Calu3 (cell line): Measurements from ENCODE around the gene TMEM37. TPM values are rescaled to one million over a fixed set of nuclear protein-coding genes. Genes with fewer than 3 reads are reported as not detected.

Experiments used
- BruUV-seq: library from RNA; stranded (reverse); fragments of 400-500 nt; replicated peaks from 2 replicates; lab custom pipeline; 2021; lab: Mats Ljungman, UMichigan
- CTCF ChIA-PET: fragments of 300-600 bp; sonication (Branson Sonifier 250); formaldehyde crosslinking; loops from one replicate; lab custom pipeline; 2022; ENCODE audit warnings: antibody characterized with exemption; lab: Charles Lee
- DNase-seq: peaks from one replicate; pipeline ENCODE4 v3.0.0; 2022
- H3K27ac Mint-ChIP-seq: one replicate; pipeline ENCODE4 v1.8.0; 2022; ENCODE audit warnings: mixed read lengths; ENCODE audit not compliant: unreplicated experiment
- H3K27me3 Mint-ChIP-seq: one replicate; pipeline ENCODE4 v1.8.0; 2022; ENCODE audit warnings: mixed read lengths; ENCODE audit not compliant: unreplicated experiment
- H3K36me3 Mint-ChIP-seq: one replicate; pipeline ENCODE4 v1.8.0; 2022; ENCODE audit warnings: mild to moderate bottlenecking, moderate library complexity, mixed read lengths; ENCODE audit not compliant: insufficient read depth, unreplicated experiment
- H3K4me1 Mint-ChIP-seq: one replicate; pipeline ENCODE4 v1.8.0; 2022; ENCODE audit warnings: mild to moderate bottlenecking, low read depth, mixed read lengths; ENCODE audit not compliant: unreplicated experiment
- H3K4me3 Mint-ChIP-seq: one replicate; pipeline ENCODE4 v1.8.0; 2022; ENCODE audit warnings: mild to moderate bottlenecking, low read depth, moderate library complexity, mixed read lengths; ENCODE audit not compliant: unreplicated experiment
- H3K9me3 Mint-ChIP-seq: one replicate; pipeline ENCODE4 v1.8.0; 2022; ENCODE audit warnings: low read depth, mixed read lengths; ENCODE audit not compliant: unreplicated experiment
- CTCF ChIP-seq: fragments of 200-600 bp; IDR thresholded peaks from one replicate; pipeline ENCODE4 v1.8.0; 2022; ENCODE audit warnings: antibody characterized with exemption; ENCODE audit not compliant: unreplicated experiment
- intact Hi-C: fragments of 100-400 bp; cut with micrococcal nuclease; formaldehyde crosslinking; loops from one replicate; pipeline ENCODE4 v1.10.0; 2022; ENCODE audit not compliant: unreplicated experiment
- total RNA-seq: library from RNA; stranded (reverse); gene quantifications from 2 replicates; pipeline ENCODE4 v1.2.3, GENCODE V29; 2022

The TMEM37 gene
- total RNA-seq, 1 experiment from 2014 or later, result 0.76 TPM

GRCh38 chr2:119466373-119466772, 34.7 kb downstream of the TMEM37 start:
- no TSS peak for BruUV-seq
- H3K27me3 Mint-ChIP-seq, result no peaks in the 10 kb centered on the region
- no peak for DNase-seq
- no peak overlapping the region for H3K27ac Mint-ChIP-seq
- H3K36me3 Mint-ChIP-seq, result no peaks in the 10 kb centered on the region
- no peak for TF ChIP-seq CTCF
- no peak overlapping the region for H3K4me3 Mint-ChIP-seq
- CTCF ChIA-PET, result no interaction called here
- no peaks in the 10 kb centered on the region for H3K4me1 Mint-ChIP-seq
- intact Hi-C loops, result no loop called here
- no peaks in the 10 kb centered on the region for H3K9me3 Mint-ChIP-seq

GRCh38 chr2:119468154-119468955, 36.7 kb downstream of the TMEM37 start:
- Mint-ChIP-seq H3K27me3 (no peaks in the 10 kb centered on the region), H3K9me3 (no peaks in the 10 kb centered on the region), H3K4me3 (no peak overlapping the region), H3K27ac (no peak overlapping the region), H3K36me3 (no peaks in the 10 kb centered on the region), H3K4me1 (no peaks in the 10 kb centered on the region)
- DNase-seq, result no peak
- CTCF ChIA-PET, result no interaction called here
- TF ChIP-seq CTCF, result no peak
- BruUV-seq, result no TSS peak
- intact Hi-C loops, result no loop called here

GRCh38 chr2:119469131-119469530, 37.5 kb downstream of the TMEM37 start:
- BruUV-seq, result no TSS peak
- Mint-ChIP-seq H3K36me3 (no peaks in the 10 kb centered on the region), H3K4me3 (no peak overlapping the region), H3K27ac (no peak overlapping the region), H3K4me1 (no peaks in the 10 kb centered on the region), H3K27me3 (no peaks in the 10 kb centered on the region), H3K9me3 (no peaks in the 10 kb centered on the region)
- TF ChIP-seq CTCF, result no peak
- no peak for DNase-seq
- CTCF ChIA-PET, result interaction anchor here (0.8 kb wide), 1 partner anchor 14 kb away, joined by 3 read pairs; no protein-coding TSS in a partner anchor
- intact Hi-C loops, result no loop called here

GRCh38 chr2:119469661-119470297, 38.1 kb downstream of the TMEM37 start:
- BruUV-seq, result no TSS peak
- Mint-ChIP-seq H3K4me1 (no peaks in the 10 kb centered on the region), H3K27ac (no peak overlapping the region), H3K27me3 (no peaks in the 10 kb centered on the region), H3K4me3 (no peak overlapping the region), H3K36me3 (no peaks in the 10 kb centered on the region), H3K9me3 (no peaks in the 10 kb centered on the region)
- no peak for TF ChIP-seq CTCF
- DNase-seq, result no peak
- CTCF ChIA-PET, result interaction anchor here (0.8 kb wide), 2 partner anchors 13 to 890 kb away, joined by 3 to 4 read pairs; no protein-coding TSS in a partner anchor
- intact Hi-C loops, result loop anchor here (10.0 kb wide), 1 partner anchor 465 kb away; no protein-coding TSS in a partner anchor
